H9 (cell line): ENCODE data around the gene TCEA2. TPM values are rescaled to one million over a fixed set of nuclear protein-coding genes. Genes with fewer than 3 reads are reported as not detected.

Experiments
- DNase-seq: peaks from one replicate; pipeline ENCODE4 v3.0.0-alpha.2; 2017
- H2AFZ ChIP-seq: one replicate; pipeline ENCODE4 v1.6.1; 2013; ENCODE audit warnings: mild to moderate bottlenecking, low read length, control low read depth, moderate library complexity
- H2AK5ac ChIP-seq: 2 replicates; pipeline ENCODE4 v1.6.1; 2013; ENCODE audit warnings: low read length, control low read depth, mixed read lengths; ENCODE audit not compliant: insufficient read length
- H2BK120ac ChIP-seq: one replicate; pipeline ENCODE4 v1.6.1; 2013; ENCODE audit warnings: low read depth, mild to moderate bottlenecking, low read length, control low read depth, inconsistent platforms; ENCODE audit not compliant: poor library complexity, severe bottlenecking
- H2BK12ac ChIP-seq: 2 replicates; pipeline ENCODE4 v1.6.1; 2013; ENCODE audit warnings: low read length, control low read depth, mixed read lengths, low read depth; ENCODE audit not compliant: insufficient read length
- H2BK15ac ChIP-seq: 2 replicates; pipeline ENCODE4 v1.6.1; 2013; ENCODE audit warnings: low read depth, low read length, control low read depth
- H2BK20ac ChIP-seq: one replicate; pipeline ENCODE4 v1.6.1; 2013; ENCODE audit warnings: low read depth, mild to moderate bottlenecking, low read length, control low read depth, inconsistent platforms; ENCODE audit not compliant: poor library complexity, severe bottlenecking
- H2BK5ac ChIP-seq: 2 replicates; pipeline ENCODE4 v1.6.1; 2013; ENCODE audit warnings: low read length, control low read depth, mixed read lengths; ENCODE audit not compliant: insufficient read length
- H3K14ac ChIP-seq: 2 replicates; pipeline ENCODE4 v1.6.1; 2013; ENCODE audit warnings: low read length, control low read depth; ENCODE audit not compliant: insufficient read depth
- H3K18ac ChIP-seq: 2 replicates; pipeline ENCODE4 v1.6.1; 2013; ENCODE audit warnings: low read depth, mild to moderate bottlenecking, mixed read lengths, low read length, control low read depth; ENCODE audit not compliant: insufficient read length
- H3K23ac ChIP-seq: 2 replicates; pipeline ENCODE4 v1.6.1; 2013; ENCODE audit warnings: low read length, control low read depth, mixed read lengths, low read depth; ENCODE audit not compliant: insufficient read length
- H3K23me2 ChIP-seq: 2 replicates; pipeline ENCODE4 v1.6.1; 2013; ENCODE audit warnings: low read depth, mild to moderate bottlenecking, mixed read lengths, low read length, control low read depth; ENCODE audit not compliant: insufficient read length, poor library complexity, severe bottlenecking
- H3K27ac ChIP-seq: 2 replicates; pipeline ENCODE4 v1.5.1; 2013; ENCODE audit warnings: low read length, control low read depth, mixed read lengths, low read depth; ENCODE audit not compliant: insufficient read length
- H3K27me3 ChIP-seq: 2 replicates; pipeline ENCODE4 v1.6.1; 2013; ENCODE audit warnings: low read length, control low read depth, inconsistent platforms; ENCODE audit not compliant: insufficient read depth
- H3K4ac ChIP-seq: 2 replicates; pipeline ENCODE4 v1.6.1; 2013; ENCODE audit warnings: low read depth, mild to moderate bottlenecking, control low read depth, inconsistent platforms, low read length, moderate library complexity
- H3K4me1 ChIP-seq: 2 replicates; pipeline ENCODE4 v1.6.1; 2013; ENCODE audit warnings: low read length, control low read depth, inconsistent platforms; ENCODE audit not compliant: insufficient read depth
- H3K4me2 ChIP-seq: 2 replicates; pipeline ENCODE4 v1.6.1; 2013; ENCODE audit warnings: low read length, control low read depth, mixed read lengths; ENCODE audit not compliant: insufficient read length, insufficient read depth
- H3K56ac ChIP-seq: 2 replicates; pipeline ENCODE4 v1.6.1; 2013; ENCODE audit warnings: low read depth, mild to moderate bottlenecking, mixed read lengths, low read length, control low read depth; ENCODE audit not compliant: insufficient read length
- H3K79me1 ChIP-seq: 2 replicates; pipeline ENCODE4 v1.6.1; 2013; ENCODE audit warnings: low read depth, mild to moderate bottlenecking, moderate library complexity, low read length, control low read depth, inconsistent platforms; ENCODE audit not compliant: insufficient read depth, poor library complexity, severe bottlenecking
- H3K79me2 ChIP-seq: 2 replicates; pipeline ENCODE4 v1.6.1; 2013; ENCODE audit warnings: low read length, control low read depth, inconsistent platforms; ENCODE audit not compliant: insufficient read depth
- H3K9ac ChIP-seq: 2 replicates; pipeline ENCODE4 v1.6.1; 2013; ENCODE audit warnings: low read length, control low read depth, mixed read lengths; ENCODE audit not compliant: insufficient read length; ENCODE audit errors: extremely low read depth
- H3K9me3 ChIP-seq: one replicate; pipeline ENCODE4 v1.6.1; 2013; ENCODE audit warnings: low read depth, low read length, inconsistent platforms; ENCODE audit not compliant: control insufficient read depth
- H3T11ph ChIP-seq: one replicate; pipeline ENCODE4 v1.6.1; 2013; ENCODE audit warnings: mild to moderate bottlenecking, low read length, control low read depth, inconsistent platforms
- H4K20me1 ChIP-seq: one replicate; pipeline ENCODE4 v1.6.1; 2013; ENCODE audit not compliant: control insufficient read depth, insufficient read length, insufficient read depth
- H4K5ac ChIP-seq: 2 replicates; pipeline ENCODE4 v1.6.1; 2013; ENCODE audit warnings: low read depth, mild to moderate bottlenecking, mixed read lengths, low read length, control low read depth; ENCODE audit not compliant: insufficient read length
- H4K8ac ChIP-seq: replicated peaks from 2 replicates; pipeline ENCODE4 v1.6.1; 2013; ENCODE audit warnings: low read length, control low read depth, mixed read lengths, low read depth; ENCODE audit not compliant: insufficient read length
- H4K91ac ChIP-seq: 2 replicates; pipeline ENCODE4 v1.6.1; 2013; ENCODE audit warnings: low read depth, mild to moderate bottlenecking, moderate library complexity, mixed read lengths, low read length, control low read depth; ENCODE audit not compliant: insufficient read length
- H3K27ac Mint-ChIP-seq, 3 experiments: 2 replicates in 2 of 3; 3 replicates in 1 of 3; pipeline ENCODE4 v1.8.0; 2020 to 2021; ENCODE audit warnings: mixed read lengths in 3 of 3, mild to moderate bottlenecking in 1 of 3, moderate library complexity in 1 of 3
- H3K27me3 Mint-ChIP-seq: 2 replicates; pipeline ENCODE4 v1.8.0; 2021; ENCODE audit warnings: low read depth, mild to moderate bottlenecking, moderate library complexity, mixed read lengths
- H3K36me3 Mint-ChIP-seq, 3 experiments: 2 replicates in 2 of 3; 3 replicates in 1 of 3; pipeline ENCODE4 v1.8.0; 2020 to 2021; ENCODE audit warnings: low read depth in 3 of 3, mixed read lengths in 3 of 3; ENCODE audit not compliant: insufficient read depth in 1 of 3
- H3K4me1 Mint-ChIP-seq, 2 experiments: 2 replicates each; pipeline ENCODE4 v1.8.0; 2020; ENCODE audit warnings: mixed read lengths in 2 of 2
- H3K4me3 Mint-ChIP-seq, 2 experiments: 2 replicates in 1 of 2; 3 replicates in 1 of 2; pipeline ENCODE4 v1.8.0; 2020 to 2021; ENCODE audit warnings: mild to moderate bottlenecking in 2 of 2, mixed read lengths in 2 of 2, moderate library complexity in 1 of 2
- H3K9me3 Mint-ChIP-seq, 2 experiments: 2 replicates in 1 of 2; 3 replicates in 1 of 2; pipeline ENCODE4 v1.8.0; 2020; ENCODE audit warnings: mild to moderate bottlenecking in 2 of 2, mixed read lengths in 2 of 2, moderate library complexity in 1 of 2
- CTCF ChIP-seq: fragments of 200-600 bp; sonication (generic); conservative IDR thresholded peaks from 3 replicates; pipeline ENCODE4 v1.8.0; 2021; ENCODE audit warnings: antibody characterized with exemption, mild to moderate bottlenecking
- WGBS: extraction: QIAGEN DNeasy Blood & Tissue Kit; methylation state at CpG from one replicate; pipeline ENCODE4 v1.1.7; 2013; ENCODE audit warnings: missing lambda C conversion rate, low lambda C conversion rate, mixed read lengths; ENCODE audit not compliant: insufficient read length; ENCODE audit errors: extremely low coverage; 5-methylcytosine and 5-hydroxymethylcytosine counted together
- total RNA-seq: library from RNA; stranded (reverse); gene quantifications from 2 replicates; pipeline ENCODE4 v1.2.1, GENCODE V29; 2021

Gene TCEA2
- total RNA-seq, 1 experiment from 2014 or later, result 51.7 TPM

GRCh38 chr20:64077541-64077875 lies 14.5 kb downstream of the TCEA2 start:
- H3K4me3 Mint-ChIP-seq, result no peak overlapping the region
- H3K4me1 Mint-ChIP-seq, result peaks cover 24 to 29% of the 10 kb centered on the region in 2 experiments
- no peak overlapping the region for H2AK5ac ChIP-seq

More at GRCh38 chr20:64077541-64077875, 14.5 kb downstream of the TCEA2 start:
- no peaks in the 10 kb centered on the region for H3K9me3 Mint-ChIP-seq
- Histone ChIP-seq H3K27me3 (no peaks in the 10 kb centered on the region), H2BK15ac (no peak overlapping the region), H2BK5ac (no peak overlapping the region), H3K56ac (no peak overlapping the region), H3K27ac (no peak overlapping the region), H2BK12ac (no peak overlapping the region), H2BK120ac (no peak overlapping the region), H4K8ac (no peak overlapping the region), H3K79me1 (no peaks in the 10 kb centered on the region), H3K4me1 (no peaks in the 10 kb centered on the region; the same call in 1 of the 2 replicates), H3K9ac (no peak overlapping the region), H3K79me2 (no peaks in the 10 kb centered on the region), H3K18ac (no peak overlapping the region), H3K23me2 (peaks cover 8% of the 10 kb centered on the region), H3K4me2 (no peak overlapping the region), H2AFZ (no peak overlapping the region), H4K91ac (no peak overlapping the region), H3K14ac (no peak overlapping the region), H3K23ac (no peak overlapping the region), H4K20me1 (no peaks in the 10 kb centered on the region), H3K9me3 (no peaks in the 10 kb centered on the region), H3T11ph (no peak overlapping the region), H4K5ac (no peak overlapping the region), H2BK20ac (no peak overlapping the region), H3K4ac (no peak overlapping the region)
- H3K27me3 Mint-ChIP-seq, result peaks cover 24% of the 10 kb centered on the region
- DNase-seq, result no peak
- WGBS, result no CpG with 5 or more reads among the region's 7 CpGs
- TF ChIP-seq CTCF, result no peak
- no peak overlapping the region for H3K27ac Mint-ChIP-seq
- no peaks in the 10 kb centered on the region; a peak in 2 of 7 replicates for H3K36me3 Mint-ChIP-seq
